ENCODE results near the gene TCHP.

TCHP gene

DNA sequence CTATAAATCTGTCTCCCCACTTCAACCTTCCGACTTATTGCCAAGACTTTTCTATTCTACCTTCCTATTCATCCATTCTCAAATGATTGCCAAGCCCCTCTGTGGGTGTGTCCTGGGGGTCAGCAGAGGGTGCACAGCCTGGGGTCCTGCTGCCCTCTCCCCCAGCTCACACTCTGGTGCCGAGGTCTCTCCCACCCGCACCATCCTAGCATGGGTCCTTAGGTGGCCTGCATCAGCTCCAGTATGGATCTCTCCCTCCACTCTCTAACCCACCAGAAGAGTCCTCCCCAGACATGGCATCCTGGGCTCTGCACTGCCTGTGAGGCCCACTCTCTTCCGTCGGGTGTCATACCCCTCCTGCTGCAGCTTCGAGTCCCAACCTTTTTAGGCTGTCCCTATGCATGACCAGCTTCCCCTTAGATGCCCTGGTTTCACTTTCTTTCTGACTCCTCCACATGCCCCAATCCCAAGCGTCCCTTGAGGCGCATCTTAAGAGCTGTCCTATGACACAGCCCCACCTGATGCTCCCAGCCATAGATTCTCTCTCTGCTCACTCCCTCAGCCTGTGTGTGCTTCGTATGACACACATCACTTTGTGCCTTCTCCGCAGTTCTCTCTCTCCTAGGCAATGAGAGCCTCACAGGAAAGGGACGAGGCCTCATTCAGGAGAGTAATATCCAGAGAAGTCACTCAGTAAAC, 52.2 kb downstream of the TCHP start:
- Histone ChIP-seq H3K9me3 (ENCODE audit: severe bottlenecking) (no peaks in the 10 kb centered on the region), H3K4me3 (ENCODE audit: low read depth, low read length) (no peak overlapping the region), H3K27me3 (ENCODE audit: insufficient read depth, low read depth, severe bottlenecking) (no peaks in the 10 kb centered on the region), H3K36me3 (peaks cover 58% of the 10 kb centered on the region), H3K27ac (no peak overlapping the region)
- no peak for DNase-seq
- TF ChIP-seq, protein P1, sequence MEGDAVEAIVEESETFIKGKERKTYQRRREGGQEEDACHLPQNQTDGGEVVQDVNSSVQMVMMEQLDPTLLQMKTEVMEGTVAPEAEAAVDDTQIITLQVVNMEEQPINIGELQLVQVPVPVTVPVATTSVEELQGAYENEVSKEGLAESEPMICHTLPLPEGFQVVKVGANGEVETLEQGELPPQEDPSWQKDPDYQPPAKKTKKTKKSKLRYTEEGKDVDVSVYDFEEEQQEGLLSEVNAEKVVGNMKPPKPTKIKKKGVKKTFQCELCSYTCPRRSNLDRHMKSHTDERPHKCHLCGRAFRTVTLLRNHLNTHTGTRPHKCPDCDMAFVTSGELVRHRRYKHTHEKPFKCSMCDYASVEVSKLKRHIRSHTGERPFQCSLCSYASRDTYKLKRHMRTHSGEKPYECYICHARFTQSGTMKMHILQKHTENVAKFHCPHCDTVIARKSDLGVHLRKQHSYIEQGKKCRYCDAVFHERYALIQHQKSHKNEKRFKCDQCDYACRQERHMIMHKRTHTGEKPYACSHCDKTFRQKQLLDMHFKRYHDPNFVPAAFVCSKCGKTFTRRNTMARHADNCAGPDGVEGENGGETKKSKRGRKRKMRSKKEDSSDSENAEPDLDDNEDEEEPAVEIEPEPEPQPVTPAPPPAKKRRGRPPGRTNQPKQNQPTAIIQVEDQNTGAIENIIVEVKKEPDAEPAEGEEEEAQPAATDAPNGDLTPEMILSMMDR (IDR thresholded peaks at IDR 0.05; ENCODE audit: low read depth, low read length): no peak

GRCh38 chr12:109952873-109953272, 52.8 kb downstream of the TCHP start:
- no peak for DNase-seq
- Histone ChIP-seq H3K4me3 (ENCODE audit: low read depth, low read length) (no peak overlapping the region), H3K9me3 (ENCODE audit: severe bottlenecking) (no peaks in the 10 kb centered on the region), H3K36me3 (peaks cover 53% of the 10 kb centered on the region), H3K27me3 (ENCODE audit: insufficient read depth, low read depth, severe bottlenecking) (no peaks in the 10 kb centered on the region), H3K27ac (no peak overlapping the region)
- TF ChIP-seq, protein P1 (IDR thresholded peaks at IDR 0.05; ENCODE audit: low read depth, low read length): no peak

- no peaks in the 10 kb centered on the region for H3K9me3 ChIP-seq (ENCODE audit: severe bottlenecking)
- H3K4me3 ChIP-seq (ENCODE audit: low read depth, low read length): no peak overlapping the region
- no peaks in the 10 kb centered on the region for H3K27me3 ChIP-seq (ENCODE audit: insufficient read depth, low read depth, severe bottlenecking)
- H3K27ac ChIP-seq: no peak overlapping the region
- TF ChIP-seq, protein P1 (IDR thresholded peaks at IDR 0.05; ENCODE audit: low read depth, low read length): no peak
- peaks cover 54% of the 10 kb centered on the region for H3K36me3 ChIP-seq
- DNase-seq: no peak
Observed at GRCh38 chr12:109953656-109954055, 53.6 kb downstream of the TCHP start.

GRCh38 chr12:109958374-109958773, 58.3 kb downstream of the TCHP start:
- Histone ChIP-seq H3K27me3 (ENCODE audit: insufficient read depth, low read depth, severe bottlenecking) (no peaks in the 10 kb centered on the region), H3K36me3 (peaks cover 50% of the 10 kb centered on the region), H3K4me3 (ENCODE audit: low read depth, low read length) (no peak overlapping the region), H3K9me3 (ENCODE audit: severe bottlenecking) (no peaks in the 10 kb centered on the region), H3K27ac (no peak overlapping the region)
- no peak for DNase-seq
- TF ChIP-seq, protein P1 (IDR thresholded peaks at IDR 0.05; ENCODE audit: low read depth, low read length): no peak

DNA sequence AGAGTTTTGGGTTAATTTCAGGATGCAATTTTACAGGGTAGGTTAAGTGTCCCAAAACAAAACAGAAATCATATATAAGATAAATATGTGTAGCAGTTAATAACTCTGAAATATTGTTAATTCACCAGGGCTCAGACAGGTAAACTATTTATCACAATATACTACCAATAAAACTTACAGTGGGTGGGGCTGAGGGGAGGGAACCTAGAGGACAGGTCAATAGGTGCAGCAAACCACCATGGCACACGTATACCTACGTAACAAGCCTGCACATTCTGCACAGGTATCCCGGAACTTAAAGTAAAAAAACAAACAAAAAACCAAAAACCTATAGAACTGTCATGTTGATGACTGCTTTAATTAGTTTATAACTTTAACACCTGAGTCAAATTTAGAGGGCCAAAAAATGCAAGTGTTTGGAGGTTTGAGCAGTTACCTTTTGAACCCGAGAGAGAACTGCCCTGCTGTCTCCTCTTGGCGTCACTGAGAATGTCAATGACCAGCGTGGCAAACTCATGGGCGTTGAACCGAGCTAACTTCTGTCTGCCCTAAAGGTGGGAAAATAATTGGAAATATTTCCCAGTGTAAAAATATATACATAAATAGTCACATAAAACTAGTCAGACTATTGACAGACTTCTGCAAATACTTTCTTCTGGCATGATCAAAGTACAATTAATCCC, 59.5 kb downstream of the TCHP start:
- TF ChIP-seq, protein P1 (IDR thresholded peaks at IDR 0.05; ENCODE audit: low read depth, low read length): no peak
- Histone ChIP-seq H3K36me3 (peaks cover 54% of the 10 kb centered on the region), H3K27me3 (ENCODE audit: insufficient read depth, low read depth, severe bottlenecking) (no peaks in the 10 kb centered on the region), H3K27ac (no peak overlapping the region), H3K9me3 (ENCODE audit: severe bottlenecking) (no peaks in the 10 kb centered on the region), H3K4me3 (ENCODE audit: low read depth, low read length) (no peak overlapping the region)
- DNase-seq: no peak

Measured in WERI-Rb-1 (cell line).